Esophagus muscularis mucosa (tissue), 4 donors: ENCODE data around the gene DUSP10.

Source experiments
- EP300 ChIP-seq: sonication (generic); formaldehyde crosslinking; IDR thresholded peaks from one replicate; pipeline ENCODE4 v1.6.1; 2017; ENCODE audit warnings: antibody characterized with exemption
- POLR2A ChIP-seq: fragments of 450-650 bp; IDR thresholded peaks from one replicate; pipeline ENCODE4 v1.6.1; 2017; ENCODE audit warnings: antibody characterized with exemption, moderate library complexity, mild to moderate bottlenecking, low read depth
- POLR2AphosphoS5 ChIP-seq, 2 donors: sonication (generic); formaldehyde crosslinking; IDR thresholded peaks; one replicate each; pipeline ENCODE4 v1.6.1; 2017; ENCODE audit warnings: antibody characterized with exemption in 2 of 2
- TF ChIP-seq, protein P1 (sequence below), 3 experiments: fragments of 200-600 bp in 2 of 3; fragments of 450-650 bp in 1 of 3; sonication (generic) in 2 of 3; IDR thresholded peaks; one replicate each; pipeline ENCODE4 v1.5.1; 2017 to 2019; ENCODE audit warnings: antibody characterized with exemption in 3 of 3, mild to moderate bottlenecking in 2 of 3, moderate library complexity in 1 of 3

DNA sequence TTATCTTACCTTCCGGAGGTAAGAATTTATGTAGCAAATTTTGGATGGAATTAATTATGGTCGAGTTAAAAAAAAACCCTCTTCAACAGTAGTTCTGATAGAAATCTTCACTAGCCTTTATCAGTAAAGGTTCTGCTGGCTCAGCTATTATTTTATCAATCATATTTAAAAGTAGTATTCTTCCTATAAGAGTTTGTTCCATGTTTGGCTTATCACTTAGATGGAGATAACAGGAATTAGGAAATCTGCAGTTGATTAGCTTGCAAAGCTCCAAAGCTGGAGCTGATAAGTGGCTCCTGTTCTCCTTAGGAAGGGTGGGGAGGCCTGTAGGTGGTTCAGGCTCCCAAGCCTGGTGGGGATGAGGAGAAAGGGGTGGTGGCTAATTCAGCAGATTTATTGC, 31.5 kb upstream of the DUSP10 start:
- TF ChIP-seq POLR2A = no peak
- TF ChIP-seq, protein P1, sequence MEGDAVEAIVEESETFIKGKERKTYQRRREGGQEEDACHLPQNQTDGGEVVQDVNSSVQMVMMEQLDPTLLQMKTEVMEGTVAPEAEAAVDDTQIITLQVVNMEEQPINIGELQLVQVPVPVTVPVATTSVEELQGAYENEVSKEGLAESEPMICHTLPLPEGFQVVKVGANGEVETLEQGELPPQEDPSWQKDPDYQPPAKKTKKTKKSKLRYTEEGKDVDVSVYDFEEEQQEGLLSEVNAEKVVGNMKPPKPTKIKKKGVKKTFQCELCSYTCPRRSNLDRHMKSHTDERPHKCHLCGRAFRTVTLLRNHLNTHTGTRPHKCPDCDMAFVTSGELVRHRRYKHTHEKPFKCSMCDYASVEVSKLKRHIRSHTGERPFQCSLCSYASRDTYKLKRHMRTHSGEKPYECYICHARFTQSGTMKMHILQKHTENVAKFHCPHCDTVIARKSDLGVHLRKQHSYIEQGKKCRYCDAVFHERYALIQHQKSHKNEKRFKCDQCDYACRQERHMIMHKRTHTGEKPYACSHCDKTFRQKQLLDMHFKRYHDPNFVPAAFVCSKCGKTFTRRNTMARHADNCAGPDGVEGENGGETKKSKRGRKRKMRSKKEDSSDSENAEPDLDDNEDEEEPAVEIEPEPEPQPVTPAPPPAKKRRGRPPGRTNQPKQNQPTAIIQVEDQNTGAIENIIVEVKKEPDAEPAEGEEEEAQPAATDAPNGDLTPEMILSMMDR (IDR thresholded peaks at IDR 0.05) = no peak
- no peak for TF ChIP-seq POLR2AphosphoS5 (IDR thresholded peaks at IDR 0.05)
- no peak for TF ChIP-seq EP300
